GM23338 (cell line): ENCODE results near the gene FGF9. TPM values are rescaled to one million over a fixed set of nuclear protein-coding genes. Genes with fewer than 3 reads are reported as not detected.

Experiments used
- STAT1 ChIP-seq: IDR thresholded peaks from one replicate; pipeline ENCODE4 v1.6.1; 2016; ENCODE audit warnings: antibody characterized with exemption; ENCODE audit not compliant: unreplicated experiment
- polyA plus RNA-seq: library from polyadenylated mRNA; unstranded; fragments of >200 nt; fragmentation: Nextera tagmentation; extraction: Ambion mirVana; gene quantifications from 2 replicates; pipeline ENCODE4 v1.2.1, GENCODE V29; 2016
- total RNA-seq: library from RNA; depleted of rRNA; stranded (reverse); fragments of >200 nt; shearing (Covaris generic); gene quantifications from 2 replicates; pipeline ENCODE4 v1.2.3, GENCODE V29; 2014
- TF ChIP-seq, protein P1 (sequence below): fragments of 250-450 bp; sonication (Bioruptor Pico); IDR thresholded peaks from 2 replicates; pipeline ENCODE4 v1.5.0; 2020; ENCODE audit warnings: mild to moderate bottlenecking, moderate library complexity
- TF ChIP-seq, protein P2 (sequence below): IDR thresholded peaks from 2 replicates; pipeline ENCODE4 v1.6.1; 2016; ENCODE audit warnings: antibody characterized with exemption
- TF ChIP-seq, protein P3 (sequence below), 2 experiments: fragments of 200-600 bp in 1 of 2; sonication (generic) in 1 of 2; conservative IDR thresholded peaks; 2 replicates each; pipeline versions ENCODE4 v1.5.1 to v1.6.1; 2016 to 2017; ENCODE audit warnings: antibody characterized with exemption in 2 of 2, low read depth in 2 of 2, mild to moderate bottlenecking in 2 of 2, moderate library complexity in 1 of 2
- TF ChIP-seq, protein P4 (sequence below): IDR thresholded peaks from one replicate; pipeline ENCODE4 v1.6.1; 2018; ENCODE audit warnings: antibody characterized with exemption; ENCODE audit not compliant: unreplicated experiment

Gene FGF9
- total and polyA plus RNA-seq, 2 experiments from 2014 or later = 0.27 TPM; not detected in 1

DNA sequence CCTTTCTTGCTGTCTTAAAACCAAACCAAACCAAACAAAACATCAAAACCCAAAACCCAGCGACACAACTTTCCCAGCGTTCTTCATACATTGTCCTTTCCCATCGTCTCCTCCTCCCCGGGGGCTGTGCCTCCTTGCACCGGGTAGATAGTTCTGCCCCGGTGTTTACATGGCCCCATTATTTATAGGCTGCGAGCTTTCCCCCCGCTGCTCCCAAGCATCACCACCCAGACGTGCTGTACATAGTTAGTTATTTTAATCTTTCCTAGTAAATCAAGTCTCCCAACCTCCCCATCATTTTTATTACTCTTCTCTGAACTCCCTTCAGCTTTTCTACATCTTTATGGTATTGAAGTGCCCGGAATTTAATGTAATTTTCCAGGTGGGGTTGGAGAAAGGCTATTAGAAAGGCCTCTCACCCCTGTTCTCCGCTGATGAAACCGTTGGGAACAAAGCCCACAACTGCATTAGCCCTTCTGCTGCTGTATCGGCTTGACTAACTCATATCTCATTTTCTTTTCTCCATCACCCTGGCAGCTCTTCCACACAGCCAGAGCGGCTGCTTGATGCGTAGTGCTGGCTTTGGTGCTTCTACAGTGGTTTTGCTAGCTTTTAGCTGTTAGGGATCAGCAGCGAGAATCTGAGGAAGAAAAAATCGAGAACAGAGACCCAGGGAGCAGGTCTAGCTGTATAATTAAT is 53.1 kb downstream of the FGF9 start (continued):
- TF ChIP-seq, protein P1, sequence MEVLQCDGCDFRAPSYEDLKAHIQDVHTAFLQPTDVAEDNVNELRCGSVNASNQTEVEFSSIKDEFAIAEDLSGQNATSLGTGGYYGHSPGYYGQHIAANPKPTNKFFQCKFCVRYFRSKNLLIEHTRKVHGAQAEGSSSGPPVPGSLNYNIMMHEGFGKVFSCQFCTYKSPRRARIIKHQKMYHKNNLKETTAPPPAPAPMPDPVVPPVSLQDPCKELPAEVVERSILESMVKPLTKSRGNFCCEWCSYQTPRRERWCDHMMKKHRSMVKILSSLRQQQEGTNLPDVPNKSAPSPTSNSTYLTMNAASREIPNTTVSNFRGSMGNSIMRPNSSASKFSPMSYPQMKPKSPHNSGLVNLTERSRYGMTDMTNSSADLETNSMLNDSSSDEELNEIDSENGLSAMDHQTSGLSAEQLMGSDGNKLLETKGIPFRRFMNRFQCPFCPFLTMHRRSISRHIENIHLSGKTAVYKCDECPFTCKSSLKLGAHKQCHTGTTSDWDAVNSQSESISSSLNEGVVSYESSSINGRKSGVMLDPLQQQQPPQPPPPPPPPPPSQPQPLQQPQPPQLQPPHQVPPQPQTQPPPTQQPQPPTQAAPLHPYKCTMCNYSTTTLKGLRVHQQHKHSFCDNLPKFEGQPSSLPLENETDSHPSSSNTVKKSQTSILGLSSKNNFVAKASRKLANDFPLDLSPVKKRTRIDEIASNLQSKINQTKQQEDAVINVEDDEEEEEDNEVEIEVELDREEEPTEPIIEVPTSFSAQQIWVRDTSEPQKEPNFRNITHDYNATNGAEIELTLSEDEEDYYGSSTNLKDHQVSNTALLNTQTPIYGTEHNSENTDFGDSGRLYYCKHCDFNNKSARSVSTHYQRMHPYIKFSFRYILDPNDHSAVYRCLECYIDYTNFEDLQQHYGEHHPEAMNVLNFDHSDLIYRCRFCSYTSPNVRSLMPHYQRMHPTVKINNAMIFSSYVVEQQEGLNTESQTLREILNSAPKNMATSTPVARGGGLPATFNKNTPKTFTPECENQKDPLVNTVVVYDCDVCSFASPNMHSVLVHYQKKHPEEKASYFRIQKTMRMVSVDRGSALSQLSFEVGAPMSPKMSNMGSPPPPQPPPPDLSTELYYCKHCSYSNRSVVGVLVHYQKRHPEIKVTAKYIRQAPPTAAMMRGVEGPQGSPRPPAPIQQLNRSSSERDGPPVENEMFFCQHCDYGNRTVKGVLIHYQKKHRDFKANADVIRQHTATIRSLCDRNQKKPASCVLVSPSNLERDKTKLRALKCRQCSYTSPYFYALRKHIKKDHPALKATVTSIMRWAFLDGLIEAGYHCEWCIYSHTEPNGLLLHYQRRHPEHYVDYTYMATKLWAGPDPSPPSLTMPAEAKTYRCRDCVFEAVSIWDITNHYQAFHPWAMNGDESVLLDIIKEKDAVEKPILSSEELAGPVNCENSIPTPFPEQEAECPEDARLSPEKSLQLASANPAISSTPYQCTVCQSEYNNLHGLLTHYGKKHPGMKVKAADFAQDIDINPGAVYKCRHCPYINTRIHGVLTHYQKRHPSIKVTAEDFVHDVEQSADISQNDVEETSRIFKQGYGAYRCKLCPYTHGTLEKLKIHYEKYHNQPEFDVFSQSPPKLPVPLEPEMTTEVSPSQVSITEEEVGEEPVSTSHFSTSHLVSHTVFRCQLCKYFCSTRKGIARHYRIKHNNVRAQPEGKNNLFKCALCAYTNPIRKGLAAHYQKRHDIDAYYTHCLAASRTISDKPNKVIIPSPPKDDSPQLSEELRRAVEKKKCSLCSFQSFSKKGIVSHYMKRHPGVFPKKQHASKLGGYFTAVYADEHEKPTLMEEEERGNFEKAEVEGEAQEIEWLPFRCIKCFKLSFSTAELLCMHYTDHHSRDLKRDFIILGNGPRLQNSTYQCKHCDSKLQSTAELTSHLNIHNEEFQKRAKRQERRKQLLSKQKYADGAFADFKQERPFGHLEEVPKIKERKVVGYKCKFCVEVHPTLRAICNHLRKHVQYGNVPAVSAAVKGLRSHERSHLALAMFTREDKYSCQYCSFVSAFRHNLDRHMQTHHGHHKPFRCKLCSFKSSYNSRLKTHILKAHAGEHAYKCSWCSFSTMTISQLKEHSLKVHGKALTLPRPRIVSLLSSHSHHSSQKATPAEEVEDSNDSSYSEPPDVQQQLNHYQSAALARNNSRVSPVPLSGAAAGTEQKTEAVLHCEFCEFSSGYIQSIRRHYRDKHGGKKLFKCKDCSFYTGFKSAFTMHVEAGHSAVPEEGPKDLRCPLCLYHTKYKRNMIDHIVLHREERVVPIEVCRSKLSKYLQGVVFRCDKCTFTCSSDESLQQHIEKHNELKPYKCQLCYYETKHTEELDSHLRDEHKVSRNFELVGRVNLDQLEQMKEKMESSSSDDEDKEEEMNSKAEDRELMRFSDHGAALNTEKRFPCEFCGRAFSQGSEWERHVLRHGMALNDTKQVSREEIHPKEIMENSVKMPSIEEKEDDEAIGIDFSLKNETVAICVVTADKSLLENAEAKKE = no peak
- TF ChIP-seq, protein P2, sequence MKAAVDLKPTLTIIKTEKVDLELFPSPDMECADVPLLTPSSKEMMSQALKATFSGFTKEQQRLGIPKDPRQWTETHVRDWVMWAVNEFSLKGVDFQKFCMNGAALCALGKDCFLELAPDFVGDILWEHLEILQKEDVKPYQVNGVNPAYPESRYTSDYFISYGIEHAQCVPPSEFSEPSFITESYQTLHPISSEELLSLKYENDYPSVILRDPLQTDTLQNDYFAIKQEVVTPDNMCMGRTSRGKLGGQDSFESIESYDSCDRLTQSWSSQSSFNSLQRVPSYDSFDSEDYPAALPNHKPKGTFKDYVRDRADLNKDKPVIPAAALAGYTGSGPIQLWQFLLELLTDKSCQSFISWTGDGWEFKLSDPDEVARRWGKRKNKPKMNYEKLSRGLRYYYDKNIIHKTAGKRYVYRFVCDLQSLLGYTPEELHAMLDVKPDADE = no peak
- TF ChIP-seq, protein P3, sequence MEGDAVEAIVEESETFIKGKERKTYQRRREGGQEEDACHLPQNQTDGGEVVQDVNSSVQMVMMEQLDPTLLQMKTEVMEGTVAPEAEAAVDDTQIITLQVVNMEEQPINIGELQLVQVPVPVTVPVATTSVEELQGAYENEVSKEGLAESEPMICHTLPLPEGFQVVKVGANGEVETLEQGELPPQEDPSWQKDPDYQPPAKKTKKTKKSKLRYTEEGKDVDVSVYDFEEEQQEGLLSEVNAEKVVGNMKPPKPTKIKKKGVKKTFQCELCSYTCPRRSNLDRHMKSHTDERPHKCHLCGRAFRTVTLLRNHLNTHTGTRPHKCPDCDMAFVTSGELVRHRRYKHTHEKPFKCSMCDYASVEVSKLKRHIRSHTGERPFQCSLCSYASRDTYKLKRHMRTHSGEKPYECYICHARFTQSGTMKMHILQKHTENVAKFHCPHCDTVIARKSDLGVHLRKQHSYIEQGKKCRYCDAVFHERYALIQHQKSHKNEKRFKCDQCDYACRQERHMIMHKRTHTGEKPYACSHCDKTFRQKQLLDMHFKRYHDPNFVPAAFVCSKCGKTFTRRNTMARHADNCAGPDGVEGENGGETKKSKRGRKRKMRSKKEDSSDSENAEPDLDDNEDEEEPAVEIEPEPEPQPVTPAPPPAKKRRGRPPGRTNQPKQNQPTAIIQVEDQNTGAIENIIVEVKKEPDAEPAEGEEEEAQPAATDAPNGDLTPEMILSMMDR (conservative IDR thresholded peaks at IDR 0.05; ENCODE audit: low read depth in 2 of 2) = no peak
- TF ChIP-seq, protein P4, sequence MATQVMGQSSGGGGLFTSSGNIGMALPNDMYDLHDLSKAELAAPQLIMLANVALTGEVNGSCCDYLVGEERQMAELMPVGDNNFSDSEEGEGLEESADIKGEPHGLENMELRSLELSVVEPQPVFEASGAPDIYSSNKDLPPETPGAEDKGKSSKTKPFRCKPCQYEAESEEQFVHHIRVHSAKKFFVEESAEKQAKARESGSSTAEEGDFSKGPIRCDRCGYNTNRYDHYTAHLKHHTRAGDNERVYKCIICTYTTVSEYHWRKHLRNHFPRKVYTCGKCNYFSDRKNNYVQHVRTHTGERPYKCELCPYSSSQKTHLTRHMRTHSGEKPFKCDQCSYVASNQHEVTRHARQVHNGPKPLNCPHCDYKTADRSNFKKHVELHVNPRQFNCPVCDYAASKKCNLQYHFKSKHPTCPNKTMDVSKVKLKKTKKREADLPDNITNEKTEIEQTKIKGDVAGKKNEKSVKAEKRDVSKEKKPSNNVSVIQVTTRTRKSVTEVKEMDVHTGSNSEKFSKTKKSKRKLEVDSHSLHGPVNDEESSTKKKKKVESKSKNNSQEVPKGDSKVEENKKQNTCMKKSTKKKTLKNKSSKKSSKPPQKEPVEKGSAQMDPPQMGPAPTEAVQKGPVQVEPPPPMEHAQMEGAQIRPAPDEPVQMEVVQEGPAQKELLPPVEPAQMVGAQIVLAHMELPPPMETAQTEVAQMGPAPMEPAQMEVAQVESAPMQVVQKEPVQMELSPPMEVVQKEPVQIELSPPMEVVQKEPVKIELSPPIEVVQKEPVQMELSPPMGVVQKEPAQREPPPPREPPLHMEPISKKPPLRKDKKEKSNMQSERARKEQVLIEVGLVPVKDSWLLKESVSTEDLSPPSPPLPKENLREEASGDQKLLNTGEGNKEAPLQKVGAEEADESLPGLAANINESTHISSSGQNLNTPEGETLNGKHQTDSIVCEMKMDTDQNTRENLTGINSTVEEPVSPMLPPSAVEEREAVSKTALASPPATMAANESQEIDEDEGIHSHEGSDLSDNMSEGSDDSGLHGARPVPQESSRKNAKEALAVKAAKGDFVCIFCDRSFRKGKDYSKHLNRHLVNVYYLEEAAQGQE = no peak
- no peak for TF ChIP-seq STAT1
